ENCODE measurements around the gene MYG1. TPM values are rescaled to one million over a fixed set of nuclear protein-coding genes. Genes with fewer than 3 reads are reported as not detected.

MYG1 gene
- total RNA-seq, 4 donors from 2014 or later: 26.7 to 46.5 (median 40.7) TPM

- no peak for TF ChIP-seq CTCF (IDR thresholded peaks at IDR 0.05; ENCODE audit: low read depth)
These were observed 31.2 kb downstream of the MYG1 start for GRCh38 chr12:53330671-53331070.

GRCh38 chr12:53332744-53333143, 33.2 kb downstream of the MYG1 start:
- TF ChIP-seq CTCF (IDR thresholded peaks at IDR 0.05; ENCODE audit: low read depth): no peak

GRCh38 chr12:53333289-53333688, 33.8 kb downstream of the MYG1 start:
- TF ChIP-seq CTCF (IDR thresholded peaks at IDR 0.05; ENCODE audit: low read depth): no peak

DNA sequence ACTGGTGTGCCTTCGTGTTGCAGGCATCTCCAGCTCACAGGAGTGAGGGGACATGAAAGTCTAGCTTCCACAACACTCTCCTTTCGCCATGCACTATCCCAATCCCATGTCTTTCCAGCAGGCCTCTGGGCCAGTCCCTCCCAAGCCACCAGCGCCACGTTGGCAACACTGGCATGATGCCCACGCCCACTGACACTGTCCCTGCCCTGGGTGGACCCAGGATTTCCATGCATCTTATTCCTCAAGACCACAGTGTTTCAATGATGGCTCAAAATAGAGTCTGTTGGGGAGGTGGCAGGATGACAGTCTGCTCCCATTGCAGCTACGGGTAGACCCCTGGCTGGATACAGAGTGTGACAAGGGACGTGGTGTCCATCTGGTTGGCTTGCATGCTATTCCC, 34.4 kb downstream of the MYG1 start:
- TF ChIP-seq CTCF (IDR thresholded peaks at IDR 0.05; ENCODE audit: low read depth): no peak

GRCh38 chr12:53334822-53335221, 35.3 kb downstream of the MYG1 start:
- no peak for TF ChIP-seq CTCF (IDR thresholded peaks at IDR 0.05; ENCODE audit: low read depth)

DNA sequence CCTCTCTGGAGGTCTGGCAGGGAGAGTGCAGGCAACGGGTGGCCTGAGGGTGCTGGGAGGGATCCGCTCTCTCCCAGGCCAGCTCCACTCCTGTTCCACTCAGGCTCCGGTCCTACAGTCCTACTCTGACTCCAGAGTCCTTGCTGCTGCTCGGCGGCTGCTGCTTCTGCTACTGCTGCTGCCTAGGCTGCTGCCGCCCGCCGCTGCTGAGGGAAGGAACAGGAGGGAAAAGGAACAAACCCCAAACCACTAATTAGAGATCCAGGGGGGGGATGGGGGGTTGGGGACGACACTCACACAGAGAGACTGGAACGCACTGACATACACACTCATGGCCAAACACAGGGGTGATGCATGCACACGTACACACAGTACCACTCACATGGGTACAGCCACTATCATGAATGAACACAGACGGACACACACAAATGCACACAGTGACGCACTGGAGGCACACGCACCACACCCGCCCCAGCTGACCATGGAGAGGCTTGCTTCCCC, 36.7 kb downstream of the MYG1 start, which contains the start of gene SP7:
TSS of gene SP7 (minus strand) at position 174 of the 501 bp plus-strand sequence. CDS start 708 bp downstream, outside the sequence.
- no peak for TF ChIP-seq CTCF (IDR thresholded peaks at IDR 0.05; ENCODE audit: low read depth)

DNA sequence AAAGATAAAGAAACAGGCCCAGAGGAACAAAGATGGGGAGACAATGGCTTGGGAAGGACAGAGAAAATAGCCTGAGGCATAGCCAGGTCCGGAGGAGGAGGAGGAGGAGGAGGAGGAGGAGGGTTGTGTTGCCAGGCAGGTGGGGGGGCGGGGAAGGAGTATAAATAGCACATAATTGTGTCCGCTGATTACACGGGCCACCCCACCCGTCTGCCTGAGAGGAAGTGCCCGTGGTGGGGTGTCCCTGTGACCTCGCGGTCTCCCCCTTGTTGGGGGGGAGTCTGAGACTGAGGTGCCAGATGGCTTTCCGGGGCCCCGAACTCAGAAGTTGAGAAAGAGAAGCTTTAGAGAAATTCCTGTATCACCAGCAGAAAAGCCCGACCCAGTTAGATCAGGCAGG, 38.5 kb downstream of the MYG1 start:
- no peak for TF ChIP-seq CTCF (IDR thresholded peaks at IDR 0.05; ENCODE audit: low read depth)

All from subcutaneous adipose tissue (tissue), 4 donors.